GM12878 (cell line): ENCODE measurements around the gene GADD45A. TPM values are rescaled to one million over a fixed set of nuclear protein-coding genes. Genes with fewer than 3 reads are reported as not detected.

Experiments used
- ATAC-seq: fragments of 200-7000 bp; cut with Tn5 transposase; 3 replicates; pipeline ENCODE4 v1.9.1; 2020; ENCODE audit warnings: mild to moderate bottlenecking, moderate library complexity
- BruUV-seq: library from RNA; stranded (reverse); fragments of 400-500 nt; replicated peaks from 2 replicates; lab custom pipeline; 2021; lab: Mats Ljungman, UMichigan
- CTCF ChIA-PET: fragments of 300-600 bp; sonication (Branson Sonifier 250); formaldehyde crosslinking; extraction: SDS; loops from one replicate; lab custom pipeline; 2021; ENCODE audit warnings: inconsistent platforms; lab: Yijun Ruan, JAX
- POLR2A ChIA-PET: fragments of 350-600 bp; formaldehyde crosslinking; extraction: SDS; loops from one replicate; lab custom pipeline; 2021; ENCODE audit warnings: inconsistent platforms; lab: Charles Lee
- RAD21 ChIA-PET: fragments of 300-600 bp; sonication (Branson Sonifier 250); formaldehyde crosslinking; loops from one replicate; lab custom pipeline; 2023; ENCODE audit warnings: antibody characterized with exemption; ENCODE audit not compliant: unreplicated experiment; lab: Charles Lee
- SMC1A ChIA-PET: fragments of 300-600 bp; sonication (Branson Sonifier 250); formaldehyde crosslinking; loops from one replicate; lab custom pipeline; 2023; ENCODE audit not compliant: unreplicated experiment, uncharacterized antibody; lab: Charles Lee
- DNase-seq: peaks from one replicate; pipeline ENCODE4 v3.0.0-alpha.2; 2011; ENCODE audit warnings: low read depth, low spot score
- FAIRE-seq: peaks from 3 replicates; lab custom pipeline; 2011; peaks lifted over from hg19 to GRCh38; lab: Jason Lieb, UNC
- H2AFZ ChIP-seq: 2 replicates; pipeline ENCODE4 v1.6.0; 2011; ENCODE audit warnings: low read depth, low read length, control low read depth; ENCODE audit not compliant: control insufficient read depth
- H3K27ac ChIP-seq: 2 replicates; pipeline ENCODE4 v1.5.1; 2011; ENCODE audit warnings: control low read depth; ENCODE audit not compliant: control insufficient read depth, insufficient read depth
- H3K27me3 ChIP-seq, 2 experiments: replicated peaks in 1 of 2; 2 replicates each; pipeline versions ENCODE4 v1.6.0 to v1.6.1; 2011; ENCODE audit warnings: low read length in 1 of 2; ENCODE audit not compliant: control insufficient read depth in 2 of 2, insufficient read depth in 2 of 2
- H3K36me3 ChIP-seq, 2 experiments: 2 replicates each; pipeline ENCODE4 v1.5.1; 2011; ENCODE audit warnings: low read length in 1 of 2; ENCODE audit not compliant: control insufficient read depth in 2 of 2, insufficient read depth in 2 of 2
- H3K4me1 ChIP-seq: 2 replicates; pipeline ENCODE4 v1.6.1; 2011; ENCODE audit warnings: mild to moderate bottlenecking, low read length, moderate library complexity, mixed read lengths; ENCODE audit not compliant: control insufficient read depth, insufficient read depth
- H3K4me2 ChIP-seq: 2 replicates; pipeline ENCODE4 v1.6.0; 2011; ENCODE audit warnings: control low read depth; ENCODE audit not compliant: control insufficient read depth, insufficient read depth
- H3K4me3 ChIP-seq: fragments of 200-600 bp; sonication (generic); 2 replicates; pipeline ENCODE4 v1.5.1; 2016
- H3K79me2 ChIP-seq: 2 replicates; pipeline ENCODE4 v1.6.0; 2011; ENCODE audit warnings: low read length; ENCODE audit not compliant: control insufficient read depth, insufficient read depth
- H3K9ac ChIP-seq: 2 replicates; pipeline ENCODE4 v1.8.0; 2011; ENCODE audit warnings: low read length, control low read depth, mixed read lengths; ENCODE audit not compliant: control insufficient read depth, insufficient read depth
- H3K9me3 ChIP-seq: replicated peaks from 3 replicates; pipeline ENCODE4 v1.5.1; 2011; ENCODE audit warnings: mild to moderate bottlenecking, low read length; ENCODE audit not compliant: control insufficient read depth, insufficient read depth
- H4K20me1 ChIP-seq: 2 replicates; pipeline ENCODE4 v1.6.0; 2011; ENCODE audit not compliant: control insufficient read depth, insufficient read depth
- BMI1 ChIP-seq: fragments of 450-650 bp; IDR thresholded peaks from 2 replicates; pipeline ENCODE4 v1.6.1; 2016; ENCODE audit warnings: mild to moderate bottlenecking, moderate library complexity, borderline replicate concordance
- CBX5 ChIP-seq: sonication (generic); IDR thresholded peaks from 2 replicates; pipeline ENCODE4 v1.6.1; 2016; ENCODE audit warnings: low read depth, moderate library complexity, mild to moderate bottlenecking, inconsistent platforms
- IKZF1 ChIP-seq: fragments of 450-650 bp; conservative IDR thresholded peaks from 2 replicates; pipeline ENCODE4 v1.6.1; 2017; ENCODE audit warnings: antibody characterized with exemption, mild to moderate bottlenecking
- JUNB ChIP-seq: IDR thresholded peaks from 2 replicates; pipeline ENCODE4 v1.6.1; 2016; ENCODE audit warnings: antibody characterized with exemption, mild to moderate bottlenecking
- MTA3 ChIP-seq: IDR thresholded peaks from 2 replicates; pipeline ENCODE4 v1.6.1; 2012; ENCODE audit warnings: low read length, inconsistent platforms, borderline replicate concordance
- NR2F1 ChIP-seq: fragments of 450-650 bp; conservative IDR thresholded peaks from 2 replicates; pipeline ENCODE4 v1.6.1; 2017; ENCODE audit warnings: mild to moderate bottlenecking
- RFX5 ChIP-seq: IDR thresholded peaks from 2 replicates; pipeline ENCODE4 v1.6.1; 2011; ENCODE audit warnings: low read depth, low read length, improper control_type of control experiment
- SRF ChIP-seq, 2 experiments: IDR thresholded peaks; 2 replicates each; pipeline ENCODE4 v1.6.1; 2011; ENCODE audit warnings: low read depth in 2 of 2, low read length in 2 of 2, mild to moderate bottlenecking in 1 of 2, moderate library complexity in 1 of 2
- ZNF622 ChIP-seq: fragments of 450-650 bp; IDR thresholded peaks from 2 replicates; pipeline ENCODE4 v1.6.1; 2017; ENCODE audit warnings: mild to moderate bottlenecking, inconsistent platforms
- WGBS: methylation state at CpG from one replicate; pipeline ENCODE4 v1.1.6; 2016; ENCODE audit warnings: low lambda C conversion rate; ENCODE audit not compliant: insufficient replicate concordance, insufficient coverage; ENCODE audit errors: missing lambda C conversion rate; 5-methylcytosine and 5-hydroxymethylcytosine counted together
- in situ Hi-C: fragments of 300-500 bp; cut with MboI; formaldehyde crosslinking; loops from 9 replicates; pipeline ENCODE4 v1.14.3; 2018; ENCODE audit warnings: mixed read lengths
- intact Hi-C: fragments of 100-400 bp; cut with micrococcal nuclease; formaldehyde crosslinking; loops from one replicate; pipeline ENCODE4 v1.14.2; 2022; ENCODE audit not compliant: unreplicated experiment
- polyA plus RNA-seq, 11 experiments: library from polyadenylated mRNA; depleted of rRNA in 4 of 11; unstranded in 6 of 11; stranded (reverse) in 5 of 11; fragments of >200 nt; fragmentation: Nextera tagmentation in 4 of 11; fragmentation: Illumina TruSeq in 1 of 11; extraction: Ambion mirVana in 4 of 11; extraction: Trizol in 1 of 11; gene quantifications; 1 replicate in 1 of 11; 2 replicates in 10 of 11; pipeline versions ENCODE4 v1.2.1 to v1.2.3, GENCODE V29; 2011 to 2016; ENCODE audit warnings: inconsistent platforms in 2 of 11, missing spikeins in 2 of 11, low read depth in 1 of 11
- total RNA-seq, 4 experiments: library from RNA; depleted of rRNA in 3 of 4; stranded (reverse); fragments of >200 nt in 3 of 4; fragmentation: Illumina TruSeq in 1 of 4; extraction: Trizol in 1 of 4; gene quantifications; 2 replicates each; pipeline versions ENCODE4 v1.2.1 to v1.2.3, GENCODE V29; 2013 to 2021
- TF ChIP-seq, protein P1 (sequence below): fragments of 450-650 bp; IDR thresholded peaks from 2 replicates; pipeline ENCODE4 v1.6.1; 2018; ENCODE audit warnings: borderline replicate concordance, mild to moderate bottlenecking; ENCODE audit not compliant: partially characterized antibody
- TF ChIP-seq, protein P2 (sequence below): fragments of 150-350 bp; IDR thresholded peaks from 2 replicates; pipeline ENCODE4 v1.6.1; 2016; ENCODE audit warnings: low read depth, low read length

GADD45A gene
- total and polyA plus RNA-seq, 10 of the 15 experiments (the other 5 are each of a cell fraction or from before 2014, with no cell fraction given) = 4.7 to 48.9 (median 18.5) TPM

- TF ChIP-seq, protein P1, sequence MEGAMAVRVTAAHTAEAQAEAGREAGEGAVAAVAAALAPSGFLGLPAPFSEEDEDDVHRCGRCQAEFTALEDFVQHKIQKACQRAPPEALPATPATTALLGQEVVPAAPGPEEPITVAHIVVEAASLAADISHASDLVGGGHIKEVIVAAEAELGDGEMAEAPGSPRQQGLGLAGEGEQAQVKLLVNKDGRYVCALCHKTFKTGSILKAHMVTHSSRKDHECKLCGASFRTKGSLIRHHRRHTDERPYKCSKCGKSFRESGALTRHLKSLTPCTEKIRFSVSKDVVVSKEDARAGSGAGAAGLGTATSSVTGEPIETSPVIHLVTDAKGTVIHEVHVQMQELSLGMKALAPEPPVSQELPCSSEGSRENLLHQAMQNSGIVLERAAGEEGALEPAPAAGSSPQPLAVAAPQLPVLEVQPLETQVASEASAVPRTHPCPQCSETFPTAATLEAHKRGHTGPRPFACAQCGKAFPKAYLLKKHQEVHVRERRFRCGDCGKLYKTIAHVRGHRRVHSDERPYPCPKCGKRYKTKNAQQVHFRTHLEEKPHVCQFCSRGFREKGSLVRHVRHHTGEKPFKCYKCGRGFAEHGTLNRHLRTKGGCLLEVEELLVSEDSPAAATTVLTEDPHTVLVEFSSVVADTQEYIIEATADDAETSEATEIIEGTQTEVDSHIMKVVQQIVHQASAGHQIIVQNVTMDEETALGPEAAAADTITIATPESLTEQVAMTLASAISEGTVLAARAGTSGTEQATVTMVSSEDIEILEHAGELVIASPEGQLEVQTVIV = no peak
- TF ChIP-seq SRF (IDR thresholded peaks at IDR 0.05; ENCODE audit: low read depth in 2 of 2, low read length in 2 of 2) = no peak
- TF ChIP-seq, protein P2, sequence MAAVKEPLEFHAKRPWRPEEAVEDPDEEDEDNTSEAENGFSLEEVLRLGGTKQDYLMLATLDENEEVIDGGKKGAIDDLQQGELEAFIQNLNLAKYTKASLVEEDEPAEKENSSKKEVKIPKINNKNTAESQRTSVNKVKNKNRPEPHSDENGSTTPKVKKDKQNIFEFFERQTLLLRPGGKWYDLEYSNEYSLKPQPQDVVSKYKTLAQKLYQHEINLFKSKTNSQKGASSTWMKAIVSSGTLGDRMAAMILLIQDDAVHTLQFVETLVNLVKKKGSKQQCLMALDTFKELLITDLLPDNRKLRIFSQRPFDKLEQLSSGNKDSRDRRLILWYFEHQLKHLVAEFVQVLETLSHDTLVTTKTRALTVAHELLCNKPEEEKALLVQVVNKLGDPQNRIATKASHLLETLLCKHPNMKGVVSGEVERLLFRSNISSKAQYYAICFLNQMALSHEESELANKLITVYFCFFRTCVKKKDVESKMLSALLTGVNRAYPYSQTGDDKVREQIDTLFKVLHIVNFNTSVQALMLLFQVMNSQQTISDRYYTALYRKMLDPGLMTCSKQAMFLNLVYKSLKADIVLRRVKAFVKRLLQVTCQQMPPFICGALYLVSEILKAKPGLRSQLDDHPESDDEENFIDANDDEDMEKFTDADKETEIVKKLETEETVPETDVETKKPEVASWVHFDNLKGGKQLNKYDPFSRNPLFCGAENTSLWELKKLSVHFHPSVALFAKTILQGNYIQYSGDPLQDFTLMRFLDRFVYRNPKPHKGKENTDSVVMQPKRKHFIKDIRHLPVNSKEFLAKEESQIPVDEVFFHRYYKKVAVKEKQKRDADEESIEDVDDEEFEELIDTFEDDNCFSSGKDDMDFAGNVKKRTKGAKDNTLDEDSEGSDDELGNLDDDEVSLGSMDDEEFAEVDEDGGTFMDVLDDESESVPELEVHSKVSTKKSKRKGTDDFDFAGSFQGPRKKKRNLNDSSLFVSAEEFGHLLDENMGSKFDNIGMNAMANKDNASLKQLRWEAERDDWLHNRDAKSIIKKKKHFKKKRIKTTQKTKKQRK = no peak
- no peak for TF ChIP-seq MTA3
- TF ChIP-seq IKZF1 = no peak
- TF ChIP-seq JUNB = no peak
- TF ChIP-seq, all 136 proteins: peak for 0
Observed at GRCh38 chr1:67695963-67696362, 11.0 kb downstream of the GADD45A start (continued).

DNA sequence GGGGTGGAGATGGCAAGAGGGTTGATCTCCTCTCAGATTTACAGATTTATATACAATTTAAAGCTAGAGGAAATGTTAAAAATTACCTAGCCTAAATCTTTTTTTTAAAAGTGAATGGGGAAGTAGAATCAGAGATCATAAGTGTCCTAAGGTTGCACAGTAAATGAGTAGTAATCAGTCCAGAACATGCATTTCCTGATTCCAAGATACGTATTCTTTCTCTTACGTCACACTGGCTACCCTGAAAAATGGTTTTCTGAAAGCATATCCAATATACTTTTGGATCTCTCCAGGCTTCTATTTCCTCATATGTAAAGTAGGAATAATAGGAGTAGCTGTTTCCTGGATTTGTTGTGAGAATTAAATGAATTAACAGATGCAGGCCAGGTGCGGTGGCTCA, 11.7 kb downstream of the GADD45A start:
- no peak for FAIRE-seq
- H3K36me3 ChIP-seq = no peaks in the 10 kb centered on the region
- RAD21 ChIA-PET = interaction anchor here (1.3 kb wide), 1 partner anchor 12 kb away, joined by 6 read pairs; the partner anchor contains the start of gene GADD45A
- in situ Hi-C loops = no loop called here
- TF ChIP-seq BMI1 = no peak
- no peak for TF ChIP-seq SRF (IDR thresholded peaks at IDR 0.05; ENCODE audit: low read depth in 2 of 2, low read length in 2 of 2)
- no peak for TF ChIP-seq ZNF622
- TF ChIP-seq RFX5 = no peak
- no peak for TF ChIP-seq NR2F1
- TF ChIP-seq CBX5 = no peak
- TF ChIP-seq, all 136 proteins: peak for 0
- no TSS peak for BruUV-seq
- WGBS = 68% methylated on average over 3 of the region's 3 CpGs
- CTCF ChIA-PET = interaction anchor here (0.7 to 0.8 kb wide), 2 partner anchors 10 kb away, joined by 3 to 4 read pairs; no protein-coding TSS in a partner anchor
- Histone ChIP-seq H3K4me1 (no peaks in the 10 kb centered on the region), H3K27ac (no peak overlapping the region), H3K9ac (no peak overlapping the region), H3K79me2 (no peaks in the 10 kb centered on the region), H3K27me3 (no peaks in the 10 kb centered on the region), H2AFZ (no peak overlapping the region), H3K4me2 (no peak overlapping the region), H3K4me3 (no peak overlapping the region), H4K20me1 (no peaks in the 10 kb centered on the region), H3K9me3 (no peaks in the 10 kb centered on the region)
- ATAC-seq = no peak
- SMC1A ChIA-PET = interaction anchor here (0.7 to 1.5 kb wide), 4 partner anchors 10 to 64 kb away, joined by 3 to 6 read pairs (median 4); partner anchors contain the start of gene GADD45A
- intact Hi-C loops = no loop called here
- DNase-seq = no peak
- POLR2A ChIA-PET = no interaction called here
